H1 (cell line): Measurements from ENCODE around the gene PRR12.

ENCODE experiments used
- CTCF ChIP-seq, 3 experiments: IDR thresholded peaks; 1 replicate in 2 of 3; 2 replicates in 1 of 3; pipeline versions ENCODE4 v1.5.1 to v1.6.1; 2011; ENCODE audit warnings: low read length in 3 of 3, mild to moderate bottlenecking in 3 of 3, inconsistent platforms in 2 of 3, low read depth in 1 of 3, moderate library complexity in 1 of 3; ENCODE audit not compliant: insufficient read depth in 1 of 3; ENCODE audit errors: control extremely low read depth in 1 of 3
- EZH2 ChIP-seq: fragments of 200-600 bp; sonication (generic); IDR thresholded peaks from 2 replicates; pipeline ENCODE4 v1.7.1; 2012; ENCODE audit warnings: low read depth, mild to moderate bottlenecking, moderate library complexity, low read length, inconsistent platforms; ENCODE audit not compliant: severe bottlenecking
- JUN ChIP-seq: IDR thresholded peaks from 2 replicates; pipeline ENCODE4 v1.6.1; 2011; ENCODE audit warnings: low read depth, mild to moderate bottlenecking, improper control_type of control experiment, low read length
- SUZ12 ChIP-seq: fragments of 200-600 bp; sonication (generic); IDR thresholded peaks from 2 replicates; pipeline ENCODE4 v1.6.1; 2012; ENCODE audit warnings: mild to moderate bottlenecking, inconsistent platforms, low read length, moderate library complexity, mixed read lengths

GRCh38 chr19:49542446-49542845 lies 48.5 kb upstream of the PRR12 start:
- TF ChIP-seq JUN (no peak), EZH2 (no peak), CTCF (IDR thresholded peaks at IDR 0.05; ENCODE audit: control extremely low read depth in 1 of 3, insufficient read depth in 1 of 3, low read depth in 1 of 3, low read length in 3 of 3) (no peak), SUZ12 (no peak)
